HL-60 (cell line): ENCODE results near the gene MAP4K5.

Experiments
- POLR2AphosphoS5 ChIP-seq: IDR thresholded peaks from 2 replicates; pipeline ENCODE4 v1.6.1; 2012; ENCODE audit warnings: low read depth
- TF ChIP-seq, protein P1 (sequence below): IDR thresholded peaks from one replicate; pipeline ENCODE4 v1.5.1; 2011; ENCODE audit warnings: low read length, control low read depth, inconsistent platforms; ENCODE audit not compliant: insufficient read depth

DNA sequence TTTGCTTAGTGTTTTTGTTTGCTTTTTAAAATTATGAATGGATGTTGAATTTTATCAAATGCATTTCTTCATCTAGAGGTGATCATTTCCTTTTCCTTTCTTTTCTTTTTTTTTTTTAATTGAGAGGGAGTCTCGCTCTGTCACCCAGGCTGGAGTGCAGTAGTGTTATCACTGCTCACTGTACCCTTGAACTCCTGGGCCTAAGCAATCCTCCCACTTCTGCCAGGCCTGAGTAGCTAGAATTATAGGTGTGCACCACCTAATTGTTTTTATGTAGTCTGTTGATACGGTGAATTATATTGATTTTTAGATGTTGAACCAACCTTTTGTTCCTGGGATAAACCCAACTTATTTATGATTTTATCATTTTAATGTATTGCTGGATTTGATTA is 134.2 kb downstream of the MAP4K5 start:
- no peak for TF ChIP-seq POLR2AphosphoS5
- TF ChIP-seq, protein P1, sequence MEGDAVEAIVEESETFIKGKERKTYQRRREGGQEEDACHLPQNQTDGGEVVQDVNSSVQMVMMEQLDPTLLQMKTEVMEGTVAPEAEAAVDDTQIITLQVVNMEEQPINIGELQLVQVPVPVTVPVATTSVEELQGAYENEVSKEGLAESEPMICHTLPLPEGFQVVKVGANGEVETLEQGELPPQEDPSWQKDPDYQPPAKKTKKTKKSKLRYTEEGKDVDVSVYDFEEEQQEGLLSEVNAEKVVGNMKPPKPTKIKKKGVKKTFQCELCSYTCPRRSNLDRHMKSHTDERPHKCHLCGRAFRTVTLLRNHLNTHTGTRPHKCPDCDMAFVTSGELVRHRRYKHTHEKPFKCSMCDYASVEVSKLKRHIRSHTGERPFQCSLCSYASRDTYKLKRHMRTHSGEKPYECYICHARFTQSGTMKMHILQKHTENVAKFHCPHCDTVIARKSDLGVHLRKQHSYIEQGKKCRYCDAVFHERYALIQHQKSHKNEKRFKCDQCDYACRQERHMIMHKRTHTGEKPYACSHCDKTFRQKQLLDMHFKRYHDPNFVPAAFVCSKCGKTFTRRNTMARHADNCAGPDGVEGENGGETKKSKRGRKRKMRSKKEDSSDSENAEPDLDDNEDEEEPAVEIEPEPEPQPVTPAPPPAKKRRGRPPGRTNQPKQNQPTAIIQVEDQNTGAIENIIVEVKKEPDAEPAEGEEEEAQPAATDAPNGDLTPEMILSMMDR: no peak
